Measurements from ENCODE around the gene AKAP4. TPM values are rescaled to one million over a fixed set of nuclear protein-coding genes. Genes with fewer than 3 reads are reported as not detected.

The AKAP4 gene
- polyA plus RNA-seq, 2 of the 4 experiments (the other 2 are of a cell fraction): not detected

DNA sequence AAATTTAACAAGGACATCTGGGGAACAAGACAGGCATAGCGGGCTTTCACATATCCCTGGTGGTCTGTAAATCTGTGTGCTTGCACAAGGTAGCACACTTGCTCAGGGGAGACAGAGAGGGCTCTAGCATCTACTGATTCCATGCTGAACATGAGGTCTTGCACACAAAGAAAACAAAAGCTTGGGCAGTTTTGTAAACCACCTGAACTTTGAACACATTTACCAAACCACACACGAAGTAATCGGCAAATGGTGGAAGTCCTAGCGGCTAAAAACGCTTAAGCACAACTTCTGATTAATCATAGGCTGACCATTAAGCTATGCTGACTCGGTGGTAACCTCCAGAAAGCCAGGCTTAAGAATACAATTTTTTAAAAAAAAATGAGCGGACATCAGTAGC lies 52.8 kb downstream of the AKAP4 start:
- TF ChIP-seq MYC (IDR thresholded peaks at IDR 0.05; ENCODE audit: borderline replicate concordance, low read length): no peak
- TF ChIP-seq, protein P1, sequence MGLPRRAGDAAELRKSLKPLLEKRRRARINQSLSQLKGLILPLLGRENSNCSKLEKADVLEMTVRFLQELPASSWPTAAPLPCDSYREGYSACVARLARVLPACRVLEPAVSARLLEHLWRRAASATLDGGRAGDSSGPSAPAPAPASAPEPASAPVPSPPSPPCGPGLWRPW (IDR thresholded peaks at IDR 0.05): no peak
- TF ChIP-seq, protein P2, sequence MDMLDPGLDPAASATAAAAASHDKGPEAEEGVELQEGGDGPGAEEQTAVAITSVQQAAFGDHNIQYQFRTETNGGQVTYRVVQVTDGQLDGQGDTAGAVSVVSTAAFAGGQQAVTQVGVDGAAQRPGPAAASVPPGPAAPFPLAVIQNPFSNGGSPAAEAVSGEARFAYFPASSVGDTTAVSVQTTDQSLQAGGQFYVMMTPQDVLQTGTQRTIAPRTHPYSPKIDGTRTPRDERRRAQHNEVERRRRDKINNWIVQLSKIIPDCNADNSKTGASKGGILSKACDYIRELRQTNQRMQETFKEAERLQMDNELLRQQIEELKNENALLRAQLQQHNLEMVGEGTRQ (IDR thresholded peaks at IDR 0.05): no peak
- TF ChIP-seq CHD2 (IDR thresholded peaks at IDR 0.05; ENCODE audit: low read length, partially characterized antibody): no peak
- TF ChIP-seq POLR2AphosphoS2 (conservative IDR thresholded peaks at IDR 0.05; ENCODE audit: low read length): no peak
- no peak for TF ChIP-seq HOXB5 (CRISPR knock-in tag; IDR thresholded peaks at IDR 0.05)
- no peak for TF ChIP-seq JUNB (IDR thresholded peaks at IDR 0.05)
- TF ChIP-seq, protein P3, sequence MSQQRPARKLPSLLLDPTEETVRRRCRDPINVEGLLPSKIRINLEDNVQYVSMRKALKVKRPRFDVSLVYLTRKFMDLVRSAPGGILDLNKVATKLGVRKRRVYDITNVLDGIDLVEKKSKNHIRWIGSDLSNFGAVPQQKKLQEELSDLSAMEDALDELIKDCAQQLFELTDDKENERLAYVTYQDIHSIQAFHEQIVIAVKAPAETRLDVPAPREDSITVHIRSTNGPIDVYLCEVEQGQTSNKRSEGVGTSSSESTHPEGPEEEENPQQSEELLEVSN (IDR thresholded peaks at IDR 0.05; ENCODE audit: borderline replicate concordance, low read depth): no peak
- no peak for TF ChIP-seq TP53 (CRISPR knock-in tag; IDR thresholded peaks at IDR 0.05)
- no peak for TF ChIP-seq HDAC2 (IDR thresholded peaks at IDR 0.05)
- no peak for TF ChIP-seq HOXA7 (CRISPR knock-in tag; IDR thresholded peaks at IDR 0.05)
- no peak for TF ChIP-seq MAZ (IDR thresholded peaks at IDR 0.05; ENCODE audit: borderline replicate concordance, low read depth, low read length)
- no peak for TF ChIP-seq MAFK (IDR thresholded peaks at IDR 0.05; ENCODE audit: partially characterized antibody)
- TF ChIP-seq CEBPB (IDR thresholded peaks at IDR 0.05): no peak
- no peak for TF ChIP-seq EHMT2 (IDR thresholded peaks at IDR 0.05; ENCODE audit: low read depth)
- TF ChIP-seq, protein P4, sequence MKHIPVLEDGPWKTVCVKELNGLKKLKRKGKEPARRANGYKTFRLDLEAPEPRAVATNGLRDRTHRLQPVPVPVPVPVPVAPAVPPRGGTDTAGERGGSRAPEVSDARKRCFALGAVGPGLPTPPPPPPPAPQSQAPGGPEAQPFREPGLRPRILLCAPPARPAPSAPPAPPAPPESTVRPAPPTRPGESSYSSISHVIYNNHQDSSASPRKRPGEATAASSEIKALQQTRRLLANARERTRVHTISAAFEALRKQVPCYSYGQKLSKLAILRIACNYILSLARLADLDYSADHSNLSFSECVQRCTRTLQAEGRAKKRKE (CRISPR knock-in tag; IDR thresholded peaks at IDR 0.05; ENCODE audit: low read depth): no peak
- no peak for TF ChIP-seq RARB (CRISPR knock-in tag; IDR thresholded peaks at IDR 0.05)
- no peak for TF ChIP-seq RCOR1 (IDR thresholded peaks at IDR 0.05; ENCODE audit: low read depth, low read length)
- 28% methylated on average over 7 of the region's 7 CpGs for WGBS (ENCODE audit: missing lambda C conversion rate)
- DNase-seq (ENCODE audit: low read depth in 1 of 2, low spot score in 1 of 2): no peak
- POLR2A ChIA-PET: no interaction called here
- Histone ChIP-seq H3K27ac (no peak overlapping the region), H3K4me2 (no peak overlapping the region), H3K9me3 (no peaks in the 10 kb centered on the region), H3K4me1 (no peaks in the 10 kb centered on the region), H3K4me3 (no peak overlapping the region)
- no peak for FAIRE-seq
- CTCF ChIA-PET: no interaction called here
- ATAC-seq: no peak

Small RNA genes within 50 kb of the gene (small RNA-seq; reads per million reads assigned to genes)
- gene PYY3 (0 reads per million in 6 experiments), gene RF00019 (0 reads per million in 6 experiments)

Other genes with a start within 250 kb of the AKAP4 start
- 2.8 and 4.2 TPM in 2 replicates for gene CCNB3, start 3.8 kb upstream of the AKAP4 start, polyA plus RNA-seq (2011; rRNA removed)
- 1.3 to 1.9 TPM (median 1.5 TPM) in 3 replicates for gene CCNB3, start 3.8 kb upstream of the AKAP4 start, polyA plus RNA-seq (2017; fragmentation: RNase III; extraction: RNeasy Plus Mini Kit Qiagen cat#74134 plus additional on column Dnase treatment)